Ascending aorta (tissue), 2 donors: ENCODE data around the gene FALEC. TPM values are rescaled to one million over a fixed set of nuclear protein-coding genes. Genes with fewer than 3 reads are reported as not detected.

ENCODE experiments used
- DNase-seq, 2 donors: peaks; one replicate each; pipeline ENCODE4 v3.0.0-alpha.2; 2019; ENCODE audit warnings: low spot score in 2 of 2
- H3K27ac ChIP-seq, 2 donors: fragments of 200-600 bp; sonication (generic); one replicate each; pipeline ENCODE4 v1.5.1; 2016 to 2017; ENCODE audit warnings: mild to moderate bottlenecking in 1 of 2
- H3K27me3 ChIP-seq: fragments of 200-600 bp; sonication (generic); one replicate; pipeline ENCODE4 v1.5.1; 2017
- H3K36me3 ChIP-seq, 2 donors: fragments of 200-600 bp; sonication (generic); one replicate each; pipeline ENCODE4 v1.5.1; 2016
- H3K4me1 ChIP-seq, 2 donors: fragments of 200-600 bp; sonication (generic); one replicate each; pipeline ENCODE4 v1.5.1; 2016 to 2017; ENCODE audit warnings: mild to moderate bottlenecking in 1 of 2
- H3K4me3 ChIP-seq, 2 donors: fragments of 200-600 bp; sonication (generic); one replicate each; pipeline ENCODE4 v1.5.1; 2016 to 2017; ENCODE audit warnings: mild to moderate bottlenecking in 1 of 2
- H3K9me3 ChIP-seq, 2 donors: fragments of 200-600 bp; sonication (generic); one replicate each; pipeline ENCODE4 v1.5.1; 2016
- intact Hi-C: fragments of 100-400 bp; cut with DNase I; formaldehyde crosslinking; loops from one replicate; pipeline ENCODE4 v1.15.1; 2023
- total RNA-seq: library from RNA; depleted of rRNA; stranded (reverse); fragments of >200 nt; gene quantifications from one replicate; pipeline ENCODE4 v1.1.0, GENCODE V29; 2016
- TF ChIP-seq, protein P1 (sequence below), 3 experiments: fragments of 200-600 bp in 2 of 3; fragments of 450-650 bp in 1 of 3; sonication (generic) in 2 of 3; IDR thresholded peaks; one replicate each; pipeline ENCODE4 v1.5.1; 2016 to 2019; ENCODE audit warnings: antibody characterized with exemption in 3 of 3, mild to moderate bottlenecking in 1 of 3, moderate library complexity in 1 of 3

FALEC gene
- total RNA-seq, 1 donor from 2014 or later: not detected

DNA sequence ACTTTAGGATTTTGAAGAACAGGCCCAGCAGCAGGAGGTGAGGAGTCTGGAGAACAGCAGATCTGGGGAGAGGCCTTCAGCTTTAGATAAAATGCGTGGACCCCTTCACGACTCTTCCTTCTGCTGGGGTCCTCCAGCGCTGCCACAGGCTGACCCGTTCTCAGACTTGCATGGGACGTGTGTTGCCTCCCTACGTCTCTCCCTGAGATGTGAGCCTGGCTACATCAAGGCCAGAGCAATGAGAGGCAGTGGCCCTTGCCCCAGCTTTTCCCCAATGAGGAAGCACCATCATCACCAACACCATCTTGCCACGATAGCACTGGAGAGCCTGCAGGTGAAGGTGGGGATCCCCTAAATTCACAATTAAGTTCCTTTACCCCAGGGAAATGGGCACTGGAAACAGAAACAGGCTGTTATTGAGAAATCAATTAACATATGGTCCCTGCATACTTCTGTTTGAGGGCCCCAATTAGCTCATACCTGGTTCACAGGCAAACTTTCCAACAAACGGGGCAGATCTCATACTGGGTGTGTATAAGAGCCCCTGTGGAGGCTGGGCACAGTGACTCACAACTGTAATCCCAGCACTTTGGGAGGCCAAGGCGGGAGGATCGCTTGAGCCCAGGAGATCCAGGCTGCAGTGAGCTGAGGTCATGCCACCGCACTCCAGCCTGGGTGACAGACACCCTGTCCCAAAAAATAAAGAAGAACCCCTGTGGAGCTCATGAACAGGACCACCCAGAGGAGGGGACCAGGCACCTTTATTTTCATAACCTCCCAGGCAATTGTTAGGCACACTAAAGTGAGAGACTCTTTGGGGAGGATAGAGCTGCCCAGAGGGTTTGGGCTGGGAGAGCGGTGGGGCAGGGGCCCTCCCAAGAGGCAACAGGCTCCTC lies 21.5 kb downstream of the FALEC start:
- intact Hi-C loops: loop anchor here (10.0 kb wide), 1 partner anchor 172 kb away; the partner anchor contains the start of gene RPRD2
- Histone ChIP-seq H3K9me3 (no peaks in the 10 kb centered on the region), H3K27me3 (no peaks in the 10 kb centered on the region), H3K4me3 (no peak overlapping the region), H3K36me3 (no peaks in the 10 kb centered on the region), H3K27ac (peak overlapping the region; percentile 86 to 92), H3K4me1 (peaks cover 25 to 30% of the 10 kb centered on the region in 2 donors)
- TF ChIP-seq, protein P1, sequence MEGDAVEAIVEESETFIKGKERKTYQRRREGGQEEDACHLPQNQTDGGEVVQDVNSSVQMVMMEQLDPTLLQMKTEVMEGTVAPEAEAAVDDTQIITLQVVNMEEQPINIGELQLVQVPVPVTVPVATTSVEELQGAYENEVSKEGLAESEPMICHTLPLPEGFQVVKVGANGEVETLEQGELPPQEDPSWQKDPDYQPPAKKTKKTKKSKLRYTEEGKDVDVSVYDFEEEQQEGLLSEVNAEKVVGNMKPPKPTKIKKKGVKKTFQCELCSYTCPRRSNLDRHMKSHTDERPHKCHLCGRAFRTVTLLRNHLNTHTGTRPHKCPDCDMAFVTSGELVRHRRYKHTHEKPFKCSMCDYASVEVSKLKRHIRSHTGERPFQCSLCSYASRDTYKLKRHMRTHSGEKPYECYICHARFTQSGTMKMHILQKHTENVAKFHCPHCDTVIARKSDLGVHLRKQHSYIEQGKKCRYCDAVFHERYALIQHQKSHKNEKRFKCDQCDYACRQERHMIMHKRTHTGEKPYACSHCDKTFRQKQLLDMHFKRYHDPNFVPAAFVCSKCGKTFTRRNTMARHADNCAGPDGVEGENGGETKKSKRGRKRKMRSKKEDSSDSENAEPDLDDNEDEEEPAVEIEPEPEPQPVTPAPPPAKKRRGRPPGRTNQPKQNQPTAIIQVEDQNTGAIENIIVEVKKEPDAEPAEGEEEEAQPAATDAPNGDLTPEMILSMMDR (IDR thresholded peaks at IDR 0.05): no peak
- DNase-seq: no peak

DNA sequence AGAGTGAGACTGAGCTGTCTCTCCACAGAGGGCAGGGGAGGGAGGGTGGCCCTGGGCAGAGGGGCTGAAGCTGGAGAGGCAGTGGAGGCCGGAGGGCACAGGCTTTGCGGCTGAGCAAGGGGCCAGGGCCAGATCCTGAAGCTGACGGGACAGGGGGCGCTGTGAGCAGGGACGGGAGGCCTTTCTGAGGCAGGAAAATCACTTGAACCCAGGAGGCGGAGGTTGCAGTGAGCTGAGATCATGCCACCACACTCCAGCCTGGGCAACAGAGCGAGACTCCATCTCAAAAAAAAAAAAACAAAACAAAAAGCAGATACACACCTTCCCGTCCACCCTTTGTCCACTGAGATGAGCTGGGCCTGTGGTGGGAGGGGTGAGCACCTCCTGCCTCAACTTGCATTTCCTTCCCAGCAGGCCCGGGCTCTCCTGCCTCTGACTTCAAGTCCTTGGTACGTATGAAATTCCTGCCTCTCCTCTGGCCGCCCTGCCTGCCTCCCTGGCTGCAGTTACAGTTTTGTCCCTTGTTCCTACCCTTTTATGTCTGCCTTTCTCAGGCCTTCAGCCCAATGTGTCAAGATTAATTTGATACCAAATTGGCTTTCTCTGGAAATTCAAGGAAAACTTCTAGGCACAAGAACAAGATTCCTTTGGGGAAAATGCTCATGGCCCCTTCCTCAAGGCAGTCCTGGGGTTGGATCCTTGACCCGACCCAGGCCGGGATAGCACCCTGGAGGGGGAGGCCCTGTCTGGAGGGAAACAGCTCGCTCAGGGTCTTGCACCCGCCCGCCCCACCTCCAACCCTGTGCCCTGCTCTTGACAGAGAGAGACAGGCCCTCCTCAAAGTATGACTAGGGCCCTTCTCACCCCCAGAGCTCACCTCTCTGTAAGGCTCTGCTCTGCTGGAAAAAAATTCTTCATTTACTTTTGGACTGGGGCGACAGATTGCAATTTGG lies 22.5 kb downstream of the FALEC start:
- no peak overlapping the region for H3K4me3 ChIP-seq
- peak overlapping the region; percentile 86 to 92 for H3K27ac ChIP-seq
- intact Hi-C loops: loop anchor here (10.0 kb wide), 1 partner anchor 173 kb away; the partner anchor contains the start of gene RPRD2
- H3K27me3 ChIP-seq: no peaks in the 10 kb centered on the region
- TF ChIP-seq, protein P1 (IDR thresholded peaks at IDR 0.05): no peak
- H3K9me3 ChIP-seq: no peaks in the 10 kb centered on the region
- H3K4me1 ChIP-seq: peaks cover 20 to 26% of the 10 kb centered on the region in 2 donors
- DNase-seq: peak in 1 of 2 donors; percentile 90
- H3K36me3 ChIP-seq: no peaks in the 10 kb centered on the region

DNA sequence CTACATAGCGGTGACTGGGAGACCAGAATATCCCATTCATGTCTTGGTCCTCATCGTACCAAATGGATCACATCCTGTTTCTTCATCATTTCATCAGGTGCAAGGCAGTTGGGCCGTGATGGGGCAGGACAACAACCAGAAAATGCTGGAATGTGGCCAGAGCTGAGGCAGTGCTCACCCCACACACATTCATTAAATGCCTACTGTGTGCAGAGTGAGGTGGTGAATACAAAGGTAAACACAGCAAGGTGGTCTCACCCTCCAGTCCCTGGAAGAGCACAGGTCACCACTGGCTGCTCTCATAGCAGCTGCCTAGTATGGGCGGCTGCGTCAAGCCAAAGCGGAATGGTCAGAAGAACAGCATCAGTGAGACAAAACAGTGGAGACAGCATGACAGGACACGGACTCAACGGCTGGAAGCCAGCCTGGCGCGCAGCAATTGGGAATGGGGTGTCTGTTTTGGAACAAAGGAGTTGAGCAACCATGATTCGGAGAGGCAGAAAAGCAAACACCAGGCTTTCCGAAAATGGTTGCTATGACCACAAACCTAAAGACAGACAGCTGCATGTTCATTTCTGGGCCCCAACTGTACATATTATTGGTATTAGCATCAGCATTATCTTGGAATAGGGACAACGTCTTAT lies 28.1 kb downstream of the FALEC start:
- H3K9me3 ChIP-seq: no peaks in the 10 kb centered on the region
- H3K4me3 ChIP-seq: no peak overlapping the region
- no peak overlapping the region for H3K27ac ChIP-seq
- no peaks in the 10 kb centered on the region for H3K27me3 ChIP-seq
- H3K36me3 ChIP-seq: no peaks in the 10 kb centered on the region
- H3K4me1 ChIP-seq: peaks cover 0 to under 1% of the 10 kb centered on the region in 2 donors
- peak in 1 of 2 donors; percentile 79 for DNase-seq
- intact Hi-C loops: no loop called here
- TF ChIP-seq, protein P1 (IDR thresholded peaks at IDR 0.05): no peak

DNA sequence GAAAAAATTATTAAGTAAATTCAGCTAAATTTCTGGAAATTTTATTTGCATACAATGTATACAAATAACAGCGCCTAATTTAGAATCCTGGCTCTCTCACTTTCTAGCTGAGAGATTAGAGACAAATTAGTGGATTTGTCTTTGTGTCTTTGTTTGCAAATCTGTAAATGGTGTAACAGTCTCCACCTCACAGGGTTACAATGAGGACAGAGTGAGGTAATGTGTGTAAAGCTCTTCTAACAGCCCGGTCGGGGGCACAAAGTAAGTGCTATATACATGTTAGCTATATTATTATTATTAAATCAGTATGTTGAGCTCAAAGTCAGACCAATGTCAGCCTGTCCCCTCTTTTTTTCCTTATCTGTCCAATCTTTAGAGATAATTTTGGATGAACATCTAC lies 28.7 kb downstream of the FALEC start:
- intact Hi-C loops: no loop called here
- Histone ChIP-seq H3K27ac (peak overlapping the region in 1 of 2 donors; percentile 19), H3K27me3 (no peaks in the 10 kb centered on the region), H3K4me3 (no peak overlapping the region), H3K4me1 (peaks cover 0 to under 1% of the 10 kb centered on the region in 2 donors), H3K36me3 (no peaks in the 10 kb centered on the region), H3K9me3 (no peaks in the 10 kb centered on the region)
- TF ChIP-seq, protein P1 (IDR thresholded peaks at IDR 0.05): no peak
- no peak for DNase-seq

DNA sequence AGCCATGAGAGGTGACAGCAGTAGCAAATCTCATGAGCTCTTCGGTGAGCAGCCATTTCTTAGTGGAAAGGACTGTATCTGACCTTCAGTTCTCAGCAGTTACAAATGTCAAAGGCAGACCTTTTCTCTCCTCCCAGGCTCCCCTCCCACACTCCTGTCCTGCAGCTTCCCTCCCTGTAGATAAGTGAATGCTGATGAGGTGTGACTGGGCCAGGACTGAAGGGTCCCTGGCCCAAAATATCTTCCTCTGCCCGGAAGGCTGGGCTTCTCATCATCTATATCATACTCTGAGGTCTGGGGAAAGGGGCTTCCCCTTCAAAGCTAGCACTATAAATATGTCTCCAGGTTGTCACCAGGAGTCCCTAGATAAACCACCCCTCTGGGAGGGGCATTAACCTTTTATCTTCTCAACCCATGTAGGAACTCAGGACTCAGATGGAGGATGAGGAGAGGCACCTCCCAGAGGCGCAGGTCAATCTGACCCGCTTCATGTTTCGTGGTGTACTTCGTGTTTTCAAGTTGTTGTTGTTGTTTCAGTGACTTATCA lies 30.0 kb downstream of the FALEC start:
- TF ChIP-seq, protein P1 (IDR thresholded peaks at IDR 0.05): no peak
- no peak overlapping the region for H3K4me3 ChIP-seq
- no peak for DNase-seq
- intact Hi-C loops: loop anchor here (5.0 kb wide), 1 partner anchor 83 kb away; no protein-coding TSS in a partner anchor
- no peaks in the 10 kb centered on the region for H3K36me3 ChIP-seq
- H3K27ac ChIP-seq: no peak overlapping the region
- H3K9me3 ChIP-seq: no peaks in the 10 kb centered on the region
- H3K4me1 ChIP-seq: peaks cover 8 to 13% of the 10 kb centered on the region in 2 donors
- no peaks in the 10 kb centered on the region for H3K27me3 ChIP-seq
